IPS DF 6.9 (cell line): Measurements from ENCODE around the gene FAM219A.

Source experiments
- DNase-seq: peaks from one replicate; pipeline ENCODE4 v3.0.0-alpha.2; 2013; ENCODE audit warnings: low read depth, low spot score
- H3K27ac ChIP-seq: one replicate; pipeline ENCODE4 v1.5.1; 2013; ENCODE audit warnings: low read length, control low read depth
- H3K27me3 ChIP-seq: 2 replicates; pipeline ENCODE4 v1.6.1; 2013; ENCODE audit warnings: mild to moderate bottlenecking, low read length; ENCODE audit not compliant: control insufficient read depth, insufficient read depth
- H3K36me3 ChIP-seq: 2 replicates; pipeline ENCODE4 v1.6.1; 2013; ENCODE audit warnings: low read length; ENCODE audit not compliant: control insufficient read depth, insufficient read depth
- H3K4me1 ChIP-seq: 2 replicates; pipeline ENCODE4 v1.6.1; 2013; ENCODE audit warnings: low read length; ENCODE audit not compliant: control insufficient read depth, insufficient read depth
- H3K4me3 ChIP-seq: 2 replicates; pipeline ENCODE4 v1.5.1; 2013; ENCODE audit warnings: mild to moderate bottlenecking, low read length
- H3K9me3 ChIP-seq: 2 replicates; pipeline ENCODE4 v1.6.1; 2013; ENCODE audit warnings: low read length, inconsistent platforms; ENCODE audit not compliant: control insufficient read depth, insufficient read depth
- whole genome bisulfite sequencing: extraction: QIAGEN DNeasy Blood & Tissue Kit; methylation state at CpG from one replicate; pipeline ENCODE4 v1.1.7; 2013; ENCODE audit warnings: mixed read lengths, missing lambda C conversion rate; ENCODE audit not compliant: insufficient read length, insufficient coverage; 5-methylcytosine and 5-hydroxymethylcytosine counted together

The FAM219A gene

GRCh38 chr9:34459941-34460340 lies 1.6 kb upstream of the FAM219A start:
- H3K27me3 ChIP-seq: 0 out of 2 replicates have a peak, but pooled peaks cover 3% of the 10 kb centered on the region
- no peaks in the 10 kb centered on the region for H3K36me3 ChIP-seq
- peaks cover 3% of the 10 kb centered on the region; the same call in 1 of the 2 replicates for H3K4me1 ChIP-seq
- no peak for DNase-seq
- no CpG with 5 or more reads among the region's 3 CpGs for WGBS
- no peak overlapping the region for H3K4me3 ChIP-seq
- no peak overlapping the region for H3K27ac ChIP-seq
- H3K9me3 ChIP-seq: no peaks in the 10 kb centered on the region

GRCh38 chr9:34459356-34459755 lies 986 bp upstream of the FAM219A start:
- Histone ChIP-seq H3K9me3 (no peaks in the 10 kb centered on the region), H3K27me3 (0 out of 2 replicates have a peak, but pooled peaks cover 3% of the 10 kb centered on the region), H3K27ac (no peak overlapping the region), H3K4me1 (peaks cover 3% of the 10 kb centered on the region; the same call in 1 of the 2 replicates), H3K36me3 (no peaks in the 10 kb centered on the region), H3K4me3 (no peak overlapping the region)
- no CpG with 5 or more reads among the region's 14 CpGs for WGBS
- no peak for DNase-seq

- Histone ChIP-seq H3K27me3 (0 out of 2 replicates have a peak, but pooled peaks cover 3% of the 10 kb centered on the region), H3K4me3 (peak overlapping the region; percentile 23; the same call in 1 of the 2 replicates), H3K27ac (no peak overlapping the region), H3K4me1 (peaks cover 3% of the 10 kb centered on the region; the same call in 1 of the 2 replicates), H3K36me3 (no peaks in the 10 kb centered on the region), H3K9me3 (no peaks in the 10 kb centered on the region)
- WGBS: 100% methylated on average over 2 of the region's 11 CpGs
- no peak for DNase-seq
These were observed 580 bp upstream of the FAM219A start for GRCh38 chr9:34458959-34459340.

- peak overlapping the region; percentile 50; the same call in 1 of the 2 replicates for H3K4me3 ChIP-seq
- 0 out of 2 replicates have a peak, but pooled peaks cover 3% of the 10 kb centered on the region for H3K27me3 ChIP-seq
- peaks cover 3% of the 10 kb centered on the region; the same call in 1 of the 2 replicates for H3K4me1 ChIP-seq
- no peak for DNase-seq
- no peaks in the 10 kb centered on the region for H3K9me3 ChIP-seq
- H3K27ac ChIP-seq: no peak overlapping the region
- WGBS: no CpG with 5 or more reads among the region's 48 CpGs
- H3K36me3 ChIP-seq: no peaks in the 10 kb centered on the region
These were observed 931 bp downstream of the FAM219A start for GRCh38 chr9:34457266-34458012.

GRCh38 chr9:34456746-34457145 lies 1.6 kb downstream of the FAM219A start:
- no peak for DNase-seq
- WGBS: no CpG with 5 or more reads among the region's 4 CpGs
- Histone ChIP-seq H3K27me3 (0 out of 2 replicates have a peak, but pooled peaks cover 3% of the 10 kb centered on the region), H3K4me3 (peak overlapping the region; percentile 50; the same call in 1 of the 2 replicates), H3K36me3 (no peaks in the 10 kb centered on the region), H3K27ac (no peak overlapping the region), H3K9me3 (no peaks in the 10 kb centered on the region), H3K4me1 (peaks cover 3% of the 10 kb centered on the region; the same call in 1 of the 2 replicates)

- H3K9me3 ChIP-seq: no peaks in the 10 kb centered on the region
- H3K27ac ChIP-seq: no peak overlapping the region
- no peak overlapping the region for H3K4me3 ChIP-seq
- WGBS: no CpG with 5 or more reads among the region's 1 CpG
- H3K36me3 ChIP-seq: no peaks in the 10 kb centered on the region
- peaks cover 3% of the 10 kb centered on the region; the same call in 1 of the 2 replicates for H3K4me1 ChIP-seq
- DNase-seq: no peak
- H3K27me3 ChIP-seq: 0 out of 2 replicates have a peak, but pooled peaks cover 3% of the 10 kb centered on the region
These were observed 2.2 kb downstream of the FAM219A start for GRCh38 chr9:34456151-34456550.

- no CpG with 5 or more reads among the region's 3 CpGs for WGBS
- DNase-seq: no peak
- no peak overlapping the region for H3K4me3 ChIP-seq
- no peak overlapping the region for H3K27ac ChIP-seq
- no peaks in the 10 kb centered on the region for H3K36me3 ChIP-seq
- no peaks in the 10 kb centered on the region for H3K9me3 ChIP-seq
- H3K27me3 ChIP-seq: 0 out of 2 replicates have a peak, but pooled peaks cover 3% of the 10 kb centered on the region
- peaks cover 5% of the 10 kb centered on the region; the same call in 1 of the 2 replicates for H3K4me1 ChIP-seq
These were observed 3.8 kb downstream of the FAM219A start for GRCh38 chr9:34454571-34455065.

- DNase-seq: no peak
- Histone ChIP-seq H3K36me3 (no peaks in the 10 kb centered on the region), H3K27ac (no peak overlapping the region), H3K9me3 (no peaks in the 10 kb centered on the region), H3K4me3 (no peak overlapping the region), H3K27me3 (0 out of 2 replicates have a peak, but pooled peaks cover 3% of the 10 kb centered on the region), H3K4me1 (peaks cover 5% of the 10 kb centered on the region; the same call in 1 of the 2 replicates)
- 100% methylated on average over 1 of the region's 2 CpGs for WGBS
These were observed 5.8 kb downstream of the FAM219A start for GRCh38 chr9:34452568-34452967.

GRCh38 chr9:34451545-34451944 lies 6.8 kb downstream of the FAM219A start:
- Histone ChIP-seq H3K36me3 (no peaks in the 10 kb centered on the region), H3K4me1 (peaks cover 2% of the 10 kb centered on the region; the same call in 1 of the 2 replicates), H3K27ac (no peak overlapping the region), H3K27me3 (no peaks in the 10 kb centered on the region), H3K4me3 (no peak overlapping the region), H3K9me3 (no peaks in the 10 kb centered on the region)
- WGBS: no CpG with 5 or more reads among the region's 3 CpGs
- no peak for DNase-seq

- H3K27ac ChIP-seq: no peak overlapping the region
- no peak overlapping the region for H3K4me3 ChIP-seq
- peaks cover 2% of the 10 kb centered on the region; the same call in 1 of the 2 replicates for H3K4me1 ChIP-seq
- no peaks in the 10 kb centered on the region for H3K36me3 ChIP-seq
- DNase-seq: no peak
- H3K9me3 ChIP-seq: no peaks in the 10 kb centered on the region
- no peaks in the 10 kb centered on the region for H3K27me3 ChIP-seq
- no CpG with 5 or more reads among the region's 2 CpGs for WGBS
These were observed 7.2 kb downstream of the FAM219A start for GRCh38 chr9:34451135-34451534.
